CD4-positive, alpha-beta T cell treated with Interleukin-4 for 4 hours (primary cell): ENCODE measurements around the gene SH3RF3.

Experiments
- DNase-seq: peaks from one replicate; pipeline ENCODE4 v3.0.0-alpha.2; 2020

Gene SH3RF3

GRCh38 chr2:109384308-109385271 is 255.6 kb downstream of the SH3RF3 start:
- no peak for DNase-seq

DNA sequence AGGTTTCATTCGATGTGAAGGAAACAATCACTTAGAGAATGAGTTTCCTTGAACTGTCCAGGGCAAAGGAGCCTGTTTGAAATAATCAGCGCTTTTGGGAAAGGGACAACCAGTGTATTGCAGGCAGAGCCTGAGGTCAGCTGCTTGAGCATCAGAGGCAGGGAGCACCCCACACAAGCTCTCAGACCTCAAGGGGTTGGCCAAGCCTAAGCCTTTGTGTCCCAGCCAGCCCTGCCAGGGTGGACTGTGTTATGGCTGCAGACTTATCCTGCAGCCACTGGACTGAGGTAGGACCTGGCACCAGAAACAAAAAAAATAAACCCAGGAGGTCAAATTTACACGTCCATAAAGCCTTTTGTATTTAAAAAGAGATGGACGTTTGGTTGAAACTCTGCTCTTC is 256.5 kb downstream of the SH3RF3 start:
- no peak for DNase-seq

DNA sequence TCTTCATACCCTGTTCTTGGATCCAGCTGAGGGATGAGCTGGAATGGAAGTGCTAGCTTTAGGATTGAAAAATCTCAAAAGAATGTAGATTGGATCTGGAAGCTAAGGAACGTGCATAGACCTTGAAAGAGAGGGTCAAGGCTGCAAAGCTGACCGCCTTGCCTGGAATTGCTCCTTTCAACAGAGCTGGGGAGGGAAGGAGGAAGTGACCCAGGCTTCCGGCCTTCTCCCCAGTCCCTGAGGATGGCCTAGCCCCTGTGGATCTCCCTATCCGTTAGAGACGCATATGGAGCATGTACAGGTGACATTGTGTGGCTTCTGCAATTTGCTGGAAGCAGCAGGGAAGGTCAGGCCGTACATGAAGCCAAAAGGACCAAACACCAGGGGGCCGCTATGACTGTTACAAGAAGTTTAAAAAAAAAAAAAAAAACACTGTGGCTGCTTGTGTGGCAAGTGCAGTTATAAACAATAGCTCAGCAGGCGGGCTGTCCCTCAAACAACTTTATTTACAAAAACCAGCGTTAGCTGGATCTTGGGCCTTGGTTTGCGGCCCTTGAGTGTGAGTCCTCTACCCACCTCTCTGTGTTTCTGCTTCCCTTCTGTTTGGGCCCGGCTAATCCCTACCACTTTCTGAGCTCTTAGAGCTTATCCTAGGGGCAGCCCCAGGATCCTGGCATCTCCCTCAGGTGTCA is 257.1 kb downstream of the SH3RF3 start:
- DNase-seq = no peak

- DNase-seq = no peak
Observed at GRCh38 chr2:109387221-109387735, 258.3 kb downstream of the SH3RF3 start.

DNA sequence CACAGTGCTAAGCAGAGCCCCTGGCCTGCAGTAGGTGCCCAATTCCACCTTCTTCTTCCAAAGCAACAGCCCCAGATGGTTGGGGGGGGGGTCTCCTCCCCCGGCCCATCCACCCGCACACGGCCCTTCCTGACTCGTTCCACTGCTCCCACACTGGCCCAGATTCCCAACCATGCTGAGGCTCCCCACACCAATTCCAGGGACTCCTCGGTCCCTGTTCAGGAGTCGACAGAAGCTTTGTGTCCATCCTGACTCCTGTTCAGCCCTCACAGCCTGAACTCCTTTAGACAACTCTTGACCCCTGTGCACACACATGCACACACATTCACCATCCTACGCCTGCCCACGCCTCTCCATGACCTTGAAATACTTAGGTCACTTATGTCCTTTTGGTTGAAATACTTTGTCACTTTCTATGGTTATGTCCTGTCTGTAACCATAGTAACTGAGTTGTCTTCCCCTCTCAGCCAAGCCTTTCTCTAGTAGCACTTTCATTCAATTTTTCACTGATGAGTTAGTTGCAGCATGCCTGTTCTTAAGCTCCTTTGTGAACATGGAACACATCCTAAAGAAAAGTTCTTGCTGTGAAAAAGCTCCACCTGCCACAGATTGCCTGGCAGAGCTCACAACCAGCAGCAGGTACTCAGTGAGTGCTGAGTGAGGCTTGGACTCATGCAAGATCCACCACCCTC is 258.9 kb downstream of the SH3RF3 start:
- no peak for DNase-seq

- no peak for DNase-seq
Observed at GRCh38 chr2:109391243-109391642, 262.2 kb downstream of the SH3RF3 start.

GRCh38 chr2:109392140-109392539 is 263.1 kb downstream of the SH3RF3 start:
- DNase-seq = no peak

GRCh38 chr2:109392816-109393661 is 264.0 kb downstream of the SH3RF3 start:
- DNase-seq = no peak

DNA sequence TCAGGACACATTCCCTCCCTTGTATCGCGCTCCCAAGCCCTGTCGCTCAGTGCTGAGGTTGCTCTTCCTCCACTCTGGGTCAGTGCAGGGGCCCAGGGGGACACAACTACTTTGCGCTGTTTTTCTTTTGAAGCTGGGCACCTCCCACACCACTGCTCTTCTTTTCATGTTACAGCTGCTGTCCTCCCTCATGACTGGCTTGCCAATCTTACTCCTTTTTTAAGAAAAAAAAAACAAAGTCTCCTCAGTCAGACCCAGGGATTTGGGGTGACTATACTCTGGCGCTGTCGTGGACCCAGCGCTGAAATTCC is 264.6 kb downstream of the SH3RF3 start:
- no peak for DNase-seq

- no peak for DNase-seq
Observed at GRCh38 chr2:109395494-109396201, 266.6 kb downstream of the SH3RF3 start.

- no peak for DNase-seq
Observed at GRCh38 chr2:109396202-109397180, 267.5 kb downstream of the SH3RF3 start.

DNA sequence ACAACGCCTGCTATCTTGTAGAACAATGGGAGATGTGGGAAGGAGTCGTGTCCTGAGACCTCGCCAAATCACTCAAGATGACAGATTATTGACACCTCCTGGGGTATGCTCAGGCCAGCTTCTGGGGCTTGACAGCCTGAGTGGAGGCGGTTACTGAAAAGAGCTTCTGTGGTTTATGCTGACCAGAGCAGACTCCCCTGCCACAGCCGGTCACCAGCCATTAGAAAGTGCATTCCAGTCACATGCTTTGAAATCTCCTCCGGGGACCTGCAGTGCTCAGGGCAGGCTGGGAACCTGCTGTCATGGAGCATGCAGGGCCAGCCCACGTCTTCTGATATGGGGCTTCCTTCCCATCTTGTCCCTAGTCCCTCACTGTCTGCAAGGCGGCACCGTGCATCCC is 268.9 kb downstream of the SH3RF3 start:
- DNase-seq = no peak

DNA sequence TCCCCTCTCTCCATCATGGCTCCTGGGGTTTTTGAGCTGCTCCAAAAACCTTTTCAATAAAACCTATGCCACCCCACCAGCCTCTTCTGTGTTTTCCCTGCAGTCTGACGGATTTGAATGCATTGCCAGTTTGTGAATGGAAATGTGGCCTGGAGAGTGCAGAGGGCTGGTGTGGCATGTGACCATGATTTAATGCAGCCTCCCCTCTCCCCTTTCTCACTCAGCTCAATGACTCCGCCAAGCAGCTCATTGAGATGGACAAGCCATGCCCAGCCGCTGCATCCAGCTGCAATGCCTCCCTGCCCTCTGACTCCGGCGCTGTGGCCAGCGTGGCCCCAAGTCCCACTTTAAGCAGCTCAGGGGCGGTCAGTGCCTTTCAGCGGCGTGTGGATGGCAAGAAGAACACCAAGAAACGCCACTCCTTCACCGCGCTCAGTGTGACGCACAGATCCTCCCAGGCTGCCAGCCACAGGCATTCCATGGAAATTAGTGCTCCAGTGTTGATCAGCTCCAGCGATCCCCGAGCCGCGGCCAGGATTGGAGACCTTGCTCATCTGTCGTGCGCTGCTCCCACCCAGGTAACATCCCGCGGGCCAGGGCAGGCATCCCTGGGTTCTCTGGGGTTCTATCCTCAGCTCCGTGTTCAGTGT is 269.5 kb downstream of the SH3RF3 start:
- DNase-seq = no peak

DNA sequence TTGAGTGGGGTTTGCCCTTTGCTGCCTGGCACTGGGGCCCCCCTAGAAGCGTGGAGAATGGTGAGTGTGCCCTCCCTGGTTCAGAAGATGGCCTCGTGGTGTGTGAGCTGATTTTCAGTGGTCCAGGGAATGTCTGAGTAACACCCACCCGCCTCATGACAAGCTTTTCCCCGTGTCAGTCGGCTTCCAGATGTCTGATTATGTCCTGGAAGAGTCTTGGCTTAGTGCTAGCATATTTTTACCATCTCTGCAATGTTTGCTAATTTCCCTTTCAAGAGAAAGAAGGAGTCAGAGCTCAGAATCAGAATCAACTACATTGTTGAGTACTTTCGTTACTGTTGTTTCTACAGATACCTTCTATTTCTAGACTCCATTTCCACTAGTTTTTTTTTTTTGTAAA is 270.1 kb downstream of the SH3RF3 start:
- no peak for DNase-seq

GRCh38 chr2:109400102-109400501 is 271.1 kb downstream of the SH3RF3 start:
- no peak for DNase-seq

GRCh38 chr2:109401370-109401769 is 272.4 kb downstream of the SH3RF3 start:
- DNase-seq = no peak

DNA sequence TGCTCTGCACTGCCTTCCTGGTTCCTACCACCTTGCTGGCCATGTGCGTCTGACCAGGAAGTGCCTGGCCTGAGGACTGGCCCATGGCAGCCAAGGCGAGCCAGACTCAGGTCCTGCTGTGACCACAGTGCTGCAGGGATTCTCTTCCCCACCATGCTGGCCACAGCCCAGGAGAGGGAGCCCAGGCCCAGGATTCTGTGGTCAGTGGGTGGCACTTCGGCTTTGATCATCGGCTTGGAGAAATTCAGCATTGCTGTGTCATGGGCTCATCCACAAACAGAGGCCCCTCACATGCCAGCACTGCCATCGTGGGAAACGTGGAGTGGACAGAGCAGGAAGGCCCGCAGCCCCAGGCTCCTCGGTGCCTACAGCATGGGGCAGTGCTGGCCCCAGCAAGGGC is 273.2 kb downstream of the SH3RF3 start:
- DNase-seq = no peak

- no peak for DNase-seq
Observed at GRCh38 chr2:109402980-109403840, 274.2 kb downstream of the SH3RF3 start.

DNA sequence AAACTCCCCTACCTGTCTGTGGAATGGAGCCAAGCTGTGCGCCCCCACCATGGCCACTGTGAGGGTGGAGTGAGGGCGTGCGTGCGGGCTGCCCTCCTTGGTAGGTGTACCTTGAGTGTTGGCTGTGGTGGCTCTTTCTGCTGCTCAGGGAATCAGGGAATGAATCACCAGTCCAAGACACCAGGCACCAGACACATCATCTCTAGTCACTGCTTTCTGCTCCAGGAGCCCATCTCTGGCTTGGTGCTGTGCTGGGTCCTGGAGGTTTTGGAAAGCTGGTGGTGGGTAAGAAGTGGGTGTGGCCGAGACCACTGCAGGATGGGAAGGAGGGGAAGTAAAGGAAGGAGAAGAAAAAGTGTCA is 274.8 kb downstream of the SH3RF3 start:
- no peak for DNase-seq
